Measurements from ENCODE around the gene TFDP2. TPM values are rescaled to one million over a fixed set of nuclear protein-coding genes. Genes with fewer than 3 reads are reported as not detected.

The TFDP2 gene
- total RNA-seq, 1 experiment from 2014 or later, result 48.2 TPM

GRCh38 chr3:141952611-141953010, 196.7 kb downstream of the TFDP2 start:
- H3K9me2 ChIP-seq (ENCODE audit: insufficient read depth), result no peaks in the 10 kb centered on the region
- H3K27ac ChIP-seq, result 0 out of 2 replicates have a peak overlapping the region, but pooled peaks have one; percentile 14
- peaks cover 5% of the 10 kb centered on the region; the same call in 1 of the 2 replicates for H3F3A ChIP-seq (ENCODE audit: insufficient read depth, low read depth)
- H3K4me1 ChIP-seq (replicated peaks; ENCODE audit: insufficient read depth), result peaks cover 15% of the 10 kb centered on the region
- H2AFZ ChIP-seq, result no peak overlapping the region
- no peaks in the 10 kb centered on the region for H3K9me3 ChIP-seq (ENCODE audit: insufficient read depth, low read depth)
- no peaks in the 10 kb centered on the region for H4K20me1 ChIP-seq (ENCODE audit: insufficient read depth)
- intact Hi-C loops (cut with micrococcal nuclease; ENCODE audit: unreplicated experiment), result no loop called here
- H3K4me2 ChIP-seq, result peak overlapping the region; percentile 60
- no peak for TF ChIP-seq CTCF (conservative IDR thresholded peaks at IDR 0.05)
- no peak for TF ChIP-seq EZH2 (IDR thresholded peaks at IDR 0.05; ENCODE audit: low read depth)
- POLR2A ChIA-PET (ENCODE audit: unreplicated experiment), result no interaction called here
- H3K4me3 ChIP-seq, result no peak overlapping the region
- 0 out of 2 replicates have a peak, but pooled peaks cover 2% of the 10 kb centered on the region for H3K36me3 ChIP-seq (ENCODE audit: low read depth)
- no peaks in the 10 kb centered on the region for H3K79me2 ChIP-seq (ENCODE audit: low read depth)
- peak; percentile 37 to 62 for DNase-seq
- H3K27me3 ChIP-seq (ENCODE audit: insufficient read depth, low read depth), result no peaks in the 10 kb centered on the region
- no TSS peak for BruUV-seq (replicated peaks)
- CTCF ChIA-PET, result no interaction called here

- intact Hi-C loops (cut with micrococcal nuclease; ENCODE audit: unreplicated experiment), result no loop called here
- no peaks in the 10 kb centered on the region for H3K9me2 ChIP-seq (ENCODE audit: insufficient read depth)
- no peaks in the 10 kb centered on the region for H3K27me3 ChIP-seq (ENCODE audit: insufficient read depth, low read depth)
- no peak overlapping the region for H3K27ac ChIP-seq
- ChIA-PET POLR2A (ENCODE audit: unreplicated experiment) (no interaction called here), CTCF (no interaction called here)
- H3K4me2 ChIP-seq, result no peak overlapping the region
- H3K79me2 ChIP-seq (ENCODE audit: low read depth), result no peaks in the 10 kb centered on the region
- no peak overlapping the region for H3K4me3 ChIP-seq
- TF ChIP-seq CTCF (conservative IDR thresholded peaks at IDR 0.05) (no peak), EZH2 (IDR thresholded peaks at IDR 0.05; ENCODE audit: low read depth) (no peak)
- H3K4me1 ChIP-seq (replicated peaks; ENCODE audit: insufficient read depth), result peaks cover 15% of the 10 kb centered on the region
- peaks cover 5% of the 10 kb centered on the region; the same call in 1 of the 2 replicates for H3F3A ChIP-seq (ENCODE audit: insufficient read depth, low read depth)
- no peak for DNase-seq
- H3K36me3 ChIP-seq (ENCODE audit: low read depth), result no peaks in the 10 kb centered on the region
- H2AFZ ChIP-seq, result no peak overlapping the region
- no peaks in the 10 kb centered on the region for H3K9me3 ChIP-seq (ENCODE audit: insufficient read depth, low read depth)
- no TSS peak for BruUV-seq (replicated peaks)
- H4K20me1 ChIP-seq (ENCODE audit: insufficient read depth), result no peaks in the 10 kb centered on the region
These were observed 198.5 kb downstream of the TFDP2 start for GRCh38 chr3:141950572-141951493.

GRCh38 chr3:141949972-141950371, 199.4 kb downstream of the TFDP2 start:
- H3K4me2 ChIP-seq, result no peak overlapping the region
- no TSS peak for BruUV-seq (replicated peaks)
- H3K27me3 ChIP-seq (ENCODE audit: insufficient read depth, low read depth), result no peaks in the 10 kb centered on the region
- ChIA-PET CTCF (interaction anchor here (0.6 kb wide), 1 partner anchor 277 kb away, joined by 4 read pairs; no protein-coding TSS in a partner anchor), POLR2A (ENCODE audit: unreplicated experiment) (interaction anchor here (0.6 kb wide), 1 partner anchor 899 kb away, joined by 4 read pairs; no protein-coding TSS in a partner anchor)
- no peak for DNase-seq
- H3K27ac ChIP-seq, result no peak overlapping the region
- intact Hi-C loops (cut with micrococcal nuclease; ENCODE audit: unreplicated experiment), result no loop called here
- peaks cover 5% of the 10 kb centered on the region; the same call in 1 of the 2 replicates for H3F3A ChIP-seq (ENCODE audit: insufficient read depth, low read depth)
- H3K9me2 ChIP-seq (ENCODE audit: insufficient read depth), result no peaks in the 10 kb centered on the region
- no peak overlapping the region for H2AFZ ChIP-seq
- H3K4me1 ChIP-seq (replicated peaks; ENCODE audit: insufficient read depth), result peaks cover 15% of the 10 kb centered on the region
- no peaks in the 10 kb centered on the region for H4K20me1 ChIP-seq (ENCODE audit: insufficient read depth)
- H3K4me3 ChIP-seq, result no peak overlapping the region
- H3K9me3 ChIP-seq (ENCODE audit: insufficient read depth, low read depth), result no peaks in the 10 kb centered on the region
- H3K36me3 ChIP-seq (ENCODE audit: low read depth), result no peaks in the 10 kb centered on the region
- H3K79me2 ChIP-seq (ENCODE audit: low read depth), result no peaks in the 10 kb centered on the region
- TF ChIP-seq EZH2 (IDR thresholded peaks at IDR 0.05; ENCODE audit: low read depth) (no peak), CTCF (conservative IDR thresholded peaks at IDR 0.05) (no peak)
